GM18526 (cell line): ENCODE data around the gene CNTNAP2.

Experiments used
- POLR2A ChIP-seq: IDR thresholded peaks from 3 replicates; pipeline ENCODE4 v1.6.1; 2011; ENCODE audit not compliant: insufficient read length; ENCODE audit errors: extremely low read depth

CNTNAP2 gene

DNA sequence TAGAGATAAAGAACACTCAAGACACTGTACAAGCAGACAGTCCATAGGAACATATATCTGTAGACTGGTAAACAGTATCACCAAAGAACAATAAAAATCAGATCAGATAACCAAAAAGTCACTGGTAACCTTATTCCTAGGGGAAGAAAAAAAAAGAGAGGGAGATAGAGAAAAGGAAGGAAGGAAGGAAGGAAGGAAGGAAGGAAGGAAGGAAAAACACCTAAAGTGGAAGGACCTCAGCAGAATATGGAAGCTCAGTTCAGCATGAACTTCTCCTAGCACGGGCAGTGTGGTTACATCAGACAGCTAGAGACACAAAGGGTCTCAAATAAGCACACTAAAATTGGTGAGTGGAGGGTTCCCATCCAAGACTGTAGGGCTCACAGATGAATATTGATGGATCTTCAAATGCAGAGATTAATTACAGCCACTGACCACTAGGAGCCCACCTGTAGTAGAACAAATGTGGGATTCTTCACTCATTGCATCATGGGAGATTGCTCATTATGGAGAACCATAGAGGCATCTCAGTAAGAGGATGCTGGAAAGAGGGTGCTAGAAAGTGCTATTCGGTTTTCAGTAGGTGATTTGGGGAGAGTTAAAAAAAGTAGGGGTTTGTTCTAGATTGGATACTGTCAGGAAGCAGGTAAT is 2180.5 kb downstream of the CNTNAP2 start:
- TF ChIP-seq POLR2A: no peak

DNA sequence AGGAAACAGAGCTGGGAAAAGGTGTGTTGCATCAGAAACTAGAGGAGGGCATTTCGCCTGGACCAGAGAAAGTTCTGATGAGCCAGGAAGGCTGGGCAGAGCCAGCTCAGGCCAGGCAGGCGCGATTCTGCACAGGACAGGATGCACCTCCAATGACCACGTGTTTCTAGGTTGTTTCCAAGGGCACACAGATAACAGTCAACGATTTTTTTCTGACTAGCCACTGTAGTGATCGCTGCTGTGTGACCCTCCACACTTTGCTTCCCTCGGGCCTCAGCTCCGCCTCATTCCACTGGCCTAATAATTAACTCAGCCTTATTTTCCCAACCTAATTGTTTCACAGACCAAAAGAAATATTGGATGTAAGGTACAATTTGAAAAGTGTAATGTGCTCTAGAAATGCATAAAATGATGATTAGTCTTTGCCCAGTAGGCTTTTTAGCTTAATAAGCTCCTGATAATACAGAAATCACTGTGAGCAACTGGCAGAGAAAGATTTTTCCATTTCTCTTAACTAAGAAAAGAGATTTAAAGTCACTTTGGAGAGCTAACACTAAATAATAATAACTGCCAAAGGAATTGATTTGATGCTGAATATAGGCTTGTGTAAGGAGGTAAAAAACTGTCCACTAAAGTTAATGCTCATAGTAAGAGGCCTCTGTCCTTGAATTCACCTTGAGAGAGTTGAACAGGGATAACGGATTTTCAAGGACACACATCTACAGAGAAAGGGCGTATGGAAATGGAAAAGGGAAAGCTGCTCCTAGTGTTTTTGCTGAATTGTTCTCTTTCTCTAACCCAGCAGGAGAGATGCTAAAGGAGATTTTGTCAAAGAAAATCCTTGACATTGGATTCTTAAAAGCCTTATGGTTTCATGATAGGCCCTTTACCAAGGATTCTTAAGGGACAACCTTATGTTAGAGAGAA is 2183.0 kb downstream of the CNTNAP2 start:
- TF ChIP-seq POLR2A: no peak

DNA sequence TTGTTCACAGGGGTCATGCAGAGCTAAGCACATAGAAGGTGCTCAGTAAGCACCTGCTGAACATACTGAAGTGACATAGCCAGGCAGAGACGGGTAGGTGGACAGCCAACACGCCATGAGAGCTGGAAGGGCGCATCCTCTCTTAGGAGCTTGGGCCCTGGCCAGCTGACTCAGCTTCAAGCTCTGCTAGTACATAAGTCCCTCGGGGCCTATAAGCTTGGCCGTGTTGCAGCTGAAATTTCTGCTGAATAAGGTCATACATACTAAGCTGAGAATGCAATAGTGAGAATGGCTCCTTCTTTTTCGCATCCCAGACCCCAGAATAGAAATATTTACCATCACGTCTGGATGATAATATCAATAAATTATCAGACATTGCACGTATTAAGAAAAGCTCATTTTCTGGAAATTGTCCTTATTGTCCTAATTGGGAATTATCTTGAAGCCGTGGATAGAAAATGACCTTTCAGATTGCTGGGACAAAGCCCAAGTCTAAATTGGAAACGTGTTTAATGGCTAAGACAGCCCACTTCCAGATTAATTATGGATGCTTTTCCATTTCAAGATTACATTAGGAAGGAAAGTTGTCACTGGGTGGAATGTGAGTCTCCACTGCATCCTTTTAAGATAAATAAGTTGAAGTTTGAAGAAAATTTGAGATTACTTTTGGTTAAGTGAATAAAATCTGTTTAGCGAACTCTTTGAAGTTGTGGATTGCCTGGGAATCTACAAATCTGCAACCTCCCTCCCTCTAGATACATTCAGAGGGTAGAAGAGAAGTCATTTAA is 2186.9 kb downstream of the CNTNAP2 start:
- TF ChIP-seq POLR2A: no peak

DNA sequence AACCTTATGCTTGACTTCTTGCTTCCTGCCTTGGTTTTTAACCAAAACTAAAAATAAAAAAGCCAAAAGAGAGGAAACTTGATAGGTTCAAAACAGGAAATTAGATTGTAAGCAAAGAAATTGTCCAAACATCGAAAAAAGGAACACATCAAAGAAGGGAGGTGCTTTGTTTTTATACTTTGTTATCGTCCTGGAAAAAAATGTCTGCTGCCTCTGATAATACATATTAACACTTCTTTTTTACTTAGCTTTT is 2187.4 kb downstream of the CNTNAP2 start:
- no peak for TF ChIP-seq POLR2A

DNA sequence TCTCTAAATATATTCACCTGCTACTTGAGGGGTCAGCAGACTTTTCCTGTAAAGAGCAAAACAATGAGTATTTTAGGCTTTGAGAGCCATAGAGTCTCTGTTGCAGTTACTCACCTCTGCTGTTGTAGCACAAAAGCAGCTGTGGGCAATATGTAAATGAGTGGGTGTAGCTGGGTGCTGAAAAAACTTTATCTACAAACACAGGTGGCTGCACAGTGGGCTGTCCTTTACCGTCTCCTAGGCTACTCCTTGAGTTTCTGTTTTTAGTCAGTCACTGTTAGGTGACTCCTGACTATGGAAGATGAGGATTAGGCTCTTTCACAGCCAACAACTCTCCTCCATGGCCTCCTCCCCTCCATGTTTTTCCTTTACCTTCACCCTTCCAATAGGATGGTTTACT is 2187.9 kb downstream of the CNTNAP2 start:
- TF ChIP-seq POLR2A: no peak

DNA sequence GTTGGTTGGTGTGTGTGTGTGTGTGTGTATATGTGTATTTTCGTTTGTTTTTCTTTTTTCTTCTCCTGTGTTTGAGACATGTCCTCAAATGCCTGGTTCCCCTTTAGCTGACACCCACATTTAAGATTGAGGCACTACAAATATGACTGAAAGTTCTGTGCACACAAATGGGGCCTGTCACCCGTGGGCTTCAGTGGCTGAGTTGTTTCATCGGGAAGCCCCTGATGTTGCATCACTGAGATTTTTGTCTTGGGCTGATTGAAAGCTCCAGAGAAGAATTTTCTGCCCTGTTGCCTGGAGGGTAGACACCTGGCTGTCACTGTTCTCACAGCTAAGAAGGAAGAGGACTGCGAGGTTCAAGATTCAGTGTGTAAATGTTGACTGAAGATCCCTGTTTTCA is 2190.2 kb downstream of the CNTNAP2 start:
- no peak for TF ChIP-seq POLR2A

DNA sequence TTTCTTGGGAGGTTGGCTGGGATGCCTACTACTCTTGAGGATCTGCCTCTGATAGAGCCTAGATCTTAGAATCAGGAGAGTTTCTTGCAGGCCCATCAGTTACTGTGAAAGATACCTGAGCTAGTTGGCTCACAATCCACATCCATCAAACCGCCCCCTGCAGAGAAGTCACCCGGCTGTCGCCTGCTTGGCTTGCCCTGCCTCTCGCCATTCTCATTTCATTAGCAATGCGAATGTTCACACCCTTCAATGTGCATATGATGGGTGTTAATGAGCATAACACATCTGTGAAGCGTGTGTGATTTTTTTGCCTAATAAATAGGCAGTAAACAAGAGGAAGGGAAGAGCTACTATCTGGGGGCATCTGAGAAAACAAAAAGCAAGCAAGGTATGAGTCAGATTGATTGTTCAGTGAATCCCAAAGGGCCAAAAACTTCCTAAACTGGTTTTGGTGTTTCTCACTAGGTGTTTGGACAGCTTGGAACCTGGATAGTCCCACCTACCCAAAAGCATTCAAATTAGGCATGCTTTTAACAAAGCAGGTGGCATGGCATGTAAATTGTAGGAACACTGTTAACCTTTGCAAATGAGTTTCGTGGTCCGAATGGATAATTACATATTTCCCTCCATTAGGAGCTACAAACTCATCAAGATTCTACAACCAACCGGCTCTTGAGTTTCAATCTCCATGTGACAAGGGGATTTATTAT is 2201.7 kb downstream of the CNTNAP2 start:
- no peak for TF ChIP-seq POLR2A

DNA sequence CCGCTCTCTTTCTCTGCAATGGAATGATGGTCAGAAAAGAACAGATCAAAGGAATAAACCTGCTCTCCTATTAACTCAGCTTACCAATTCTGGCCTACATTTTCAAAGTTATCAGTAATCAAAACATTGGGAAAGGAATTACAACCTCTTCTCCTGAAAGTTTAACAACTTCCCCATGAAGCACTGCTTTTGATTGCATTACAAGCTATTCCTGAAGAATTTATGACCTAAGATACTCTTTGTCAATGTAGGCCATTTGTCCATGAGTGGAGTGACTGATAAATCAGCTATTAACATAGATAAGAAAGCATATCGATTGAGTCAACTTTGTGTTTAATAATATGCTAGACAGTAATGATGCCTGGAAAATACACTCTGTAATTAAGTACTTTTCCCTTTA is 2202.2 kb downstream of the CNTNAP2 start:
- no peak for TF ChIP-seq POLR2A

DNA sequence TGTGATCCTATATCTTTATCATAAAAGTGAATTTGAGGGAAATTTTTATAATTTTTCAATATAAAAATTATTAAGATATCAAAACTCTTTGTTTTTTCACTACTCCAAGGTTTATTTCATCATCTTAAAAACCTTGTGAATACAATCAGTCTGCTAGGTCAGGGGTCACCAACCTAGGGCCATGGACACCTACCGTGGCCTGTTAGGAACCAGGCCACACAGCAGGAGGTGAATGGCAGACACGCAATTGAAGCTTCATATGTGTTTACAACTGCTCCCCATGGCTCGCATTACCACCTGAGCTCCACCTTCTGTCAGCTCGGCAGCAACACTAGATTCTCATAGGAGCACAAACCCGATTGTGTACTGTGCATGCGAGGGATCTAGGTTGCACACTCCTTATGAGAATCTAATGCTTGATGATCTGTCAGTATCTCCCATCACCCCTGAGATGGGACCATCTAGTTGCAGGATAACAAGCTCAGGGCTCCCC is 2202.8 kb downstream of the CNTNAP2 start:
- no peak for TF ChIP-seq POLR2A

DNA sequence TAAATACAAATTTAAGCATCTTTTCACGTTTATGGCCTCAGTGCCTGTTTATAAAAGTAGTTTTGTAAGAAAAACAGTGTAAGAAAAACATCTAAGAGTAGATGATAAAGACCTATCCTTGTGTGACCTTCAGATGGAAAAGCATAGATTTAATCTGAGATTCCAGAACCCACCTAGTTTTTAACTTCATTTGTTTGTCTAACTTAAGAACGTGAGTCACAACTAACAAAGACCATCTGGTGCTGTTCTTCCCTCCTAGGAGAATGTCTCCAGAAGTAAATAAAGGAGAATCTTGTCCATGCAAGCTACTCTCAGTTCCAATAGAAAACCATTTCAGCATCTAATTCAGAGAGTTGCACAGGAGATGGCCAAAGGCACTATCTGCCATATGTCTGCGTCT is 2208.6 kb downstream of the CNTNAP2 start:
- TF ChIP-seq POLR2A: no peak

DNA sequence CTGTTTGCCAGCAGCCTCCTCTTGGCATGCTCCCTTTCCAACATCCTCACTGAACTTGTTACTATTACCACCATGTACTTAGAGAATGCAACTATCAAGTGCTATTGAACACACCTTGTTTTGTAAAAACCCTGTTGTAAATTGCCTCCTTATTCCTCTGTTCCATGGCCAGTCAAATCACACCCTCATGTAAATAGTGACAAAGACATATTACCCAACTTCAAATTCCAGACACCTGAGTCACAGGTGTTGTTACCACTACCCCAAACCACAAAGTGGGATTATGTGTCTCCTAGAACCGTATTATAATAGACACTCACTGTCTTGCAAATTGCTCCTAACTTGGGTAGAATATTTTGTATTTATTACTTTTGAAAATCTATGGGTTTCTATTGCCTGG is 2210.8 kb downstream of the CNTNAP2 start:
- no peak for TF ChIP-seq POLR2A

DNA sequence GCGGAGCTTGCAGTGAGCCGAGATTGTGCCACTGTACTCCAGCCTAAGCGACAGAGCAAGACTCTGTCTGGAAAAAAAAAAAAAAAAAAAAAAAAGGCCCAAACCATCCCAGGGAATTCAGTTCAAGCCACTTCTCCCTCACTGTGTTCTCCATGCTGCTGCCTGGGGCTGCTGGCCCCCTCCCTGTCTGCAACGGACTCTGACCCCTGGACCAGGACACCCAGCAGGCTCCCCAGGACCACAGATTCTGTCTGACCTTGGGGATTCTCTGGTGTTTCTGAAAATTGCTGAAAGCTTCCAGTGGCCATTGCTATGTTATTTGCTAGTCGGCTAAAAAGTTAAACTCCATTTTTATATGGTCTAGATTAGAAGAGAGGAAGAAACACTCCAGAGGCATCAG is 2212.3 kb downstream of the CNTNAP2 start:
- no peak for TF ChIP-seq POLR2A

DNA sequence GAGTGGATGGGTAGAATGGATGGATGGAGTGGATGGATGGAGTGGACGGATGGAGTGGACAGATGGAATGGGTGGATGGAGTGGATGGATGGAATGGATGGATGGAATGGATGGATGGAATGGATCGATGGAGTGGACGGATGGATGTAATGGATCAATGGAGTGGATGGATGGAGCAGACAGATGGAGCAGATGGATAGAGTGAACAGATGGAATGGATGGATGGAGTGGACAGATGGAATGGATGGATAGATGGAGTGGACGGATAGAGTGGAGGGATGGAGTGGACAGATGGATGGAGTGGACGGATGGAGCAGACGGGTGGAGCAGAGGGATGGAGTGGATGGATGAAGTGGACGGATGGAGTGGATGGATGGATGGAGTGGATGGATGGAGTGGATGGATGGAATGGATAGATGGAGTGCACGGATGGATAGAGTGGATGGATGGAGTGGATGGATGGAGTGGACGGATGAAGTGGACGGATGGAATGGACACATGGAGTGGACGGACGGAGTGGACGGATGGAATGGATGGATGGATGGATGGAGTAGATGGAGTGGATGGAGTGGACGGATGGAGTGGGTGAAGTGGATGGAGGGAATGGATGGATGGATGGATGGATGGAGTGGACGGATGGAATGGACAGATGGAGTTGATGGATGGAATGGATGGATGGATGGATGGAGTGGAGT is 2213.7 kb downstream of the CNTNAP2 start:
- TF ChIP-seq POLR2A: no peak

DNA sequence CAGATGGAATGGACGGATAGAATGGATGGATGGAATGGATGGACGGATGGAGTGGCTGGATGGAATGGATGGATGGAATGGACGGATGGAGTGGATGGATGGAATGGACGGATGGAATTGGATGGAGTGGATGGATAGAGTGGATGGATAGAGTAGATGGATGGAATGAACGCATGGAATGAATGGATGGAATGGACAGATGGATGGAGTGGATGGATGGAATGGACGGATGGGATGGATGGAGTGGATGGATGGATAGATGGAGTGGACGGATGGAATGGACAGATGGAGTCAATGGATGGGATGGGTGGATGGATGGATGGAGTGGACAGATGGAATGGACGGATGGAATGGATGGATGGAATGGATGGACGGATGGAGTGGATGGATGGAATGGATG is 2214.2 kb downstream of the CNTNAP2 start:
- no peak for TF ChIP-seq POLR2A
